Fibroblast of the aortic adventitia (primary cell): Measurements from ENCODE around the gene ALG10B. TPM values are rescaled to one million over a fixed set of nuclear protein-coding genes. Genes with fewer than 3 reads are reported as not detected.
"Not testable (repeated sequence)": the region's sequence is repeated elsewhere in the genome, so short reads cannot be mapped to it uniquely, and the experiment has no call there.

Experiments used
- DNase-seq: peaks from one replicate; pipeline ENCODE4 v3.0.0-alpha.2; 2010; ENCODE audit warnings: low read depth
- H3K4me3 ChIP-seq: 2 replicates; pipeline ENCODE4 v1.5.1; 2011; ENCODE audit warnings: low read depth, mild to moderate bottlenecking, control low read depth, low read length, moderate library complexity
- CTCF ChIP-seq: IDR thresholded peaks from 2 replicates; pipeline ENCODE4 v1.5.1; 2011; ENCODE audit warnings: mild to moderate bottlenecking, low read length, control low read depth, inconsistent platforms; ENCODE audit not compliant: insufficient read depth
- total RNA-seq: library from RNA; depleted of rRNA; stranded (reverse); fragments of >200 nt; gene quantifications from 2 replicates; pipeline ENCODE4 v1.2.3, GENCODE V29; 2012; ENCODE audit warnings: low replicate concordance

ALG10B gene
- total RNA-seq: 1.4 and 5.6 TPM in 2 replicates

- peak; percentile 98 for DNase-seq
- TF ChIP-seq CTCF: peak; percentile 56
- peak within 1 kb of the TSS; percentile 89 for H3K4me3 ChIP-seq
Measured at GRCh38 chr12:38316391-38317129, at the start of gene ALG10B. Gene ALG10B, plus strand, starts transcription at chr12:38316774. Its CDS starts 120 bp downstream, at chr12:38316894.

- TF ChIP-seq CTCF: no peak
- no peak overlapping the region for H3K4me3 ChIP-seq
- DNase-seq: no peak
Measured at GRCh38 chr12:38268612-38269011, 48.0 kb upstream of the ALG10B start.

GRCh38 chr12:38269897-38270296, 46.7 kb upstream of the ALG10B start:
- TF ChIP-seq CTCF: no peak

GRCh38 chr12:38279756-38280155, 36.8 kb upstream of the ALG10B start:
- no peak for TF ChIP-seq CTCF

More at GRCh38 chr12:38269897-38270296, 46.7 kb upstream of the ALG10B start:
- no peak overlapping the region for H3K4me3 ChIP-seq
- DNase-seq: no peak

GRCh38 chr12:38282886-38283285, 33.7 kb upstream of the ALG10B start:
- TF ChIP-seq CTCF: no peak
- H3K4me3 ChIP-seq: no peak overlapping the region
- no peak for DNase-seq

More at GRCh38 chr12:38279756-38280155, 36.8 kb upstream of the ALG10B start:
- no peak overlapping the region for H3K4me3 ChIP-seq
- DNase-seq: no peak

GRCh38 chr12:38289396-38289795, 27.2 kb upstream of the ALG10B start:
- H3K4me3 ChIP-seq: no peak overlapping the region
- DNase-seq: no peak
- TF ChIP-seq CTCF: no peak

GRCh38 chr12:38291160-38291559, 25.4 kb upstream of the ALG10B start:
- H3K4me3 ChIP-seq: no peak overlapping the region
- DNase-seq: no peak
- no peak for TF ChIP-seq CTCF

- not testable (repeated sequence) for DNase-seq, H3K4me3 ChIP-seq
Measured at GRCh38 chr12:38302972-38303371, 13.6 kb upstream of the ALG10B start.

GRCh38 chr12:38321966-38322365, 5.4 kb downstream of the ALG10B start:
- not testable (repeated sequence) for DNase-seq, H3K4me3 ChIP-seq
